Effector memory CD4-positive, alpha-beta T cell (primary cell): Measurements from ENCODE around the gene CASP14.
"Not testable (repeated sequence)": the region's sequence is repeated elsewhere in the genome, so short reads cannot be mapped to it uniquely, and the experiment has no call there.

ENCODE experiments used
- DNase-seq, 3 donors: peaks; one replicate each; pipeline ENCODE4 v3.0.0-alpha.2; 2020
- H3K27ac ChIP-seq: 2 replicates; pipeline ENCODE4 v1.7.0; 2013; ENCODE audit warnings: mild to moderate bottlenecking, low read length, moderate library complexity; ENCODE audit not compliant: insufficient read depth, poor library complexity, severe bottlenecking
- H3K27me3 ChIP-seq: replicated peaks from 2 replicates; pipeline ENCODE4 v1.7.0; 2013; ENCODE audit warnings: mild to moderate bottlenecking, low read length; ENCODE audit not compliant: insufficient read depth, control insufficient read depth, poor library complexity, severe bottlenecking
- H3K36me3 ChIP-seq: 2 replicates; pipeline ENCODE4 v1.7.0; 2013; ENCODE audit warnings: mild to moderate bottlenecking, low read length, moderate library complexity; ENCODE audit not compliant: control insufficient read depth, insufficient read depth
- H3K4me1 ChIP-seq: 2 replicates; pipeline ENCODE4 v1.7.0; 2013; ENCODE audit warnings: low read length, mild to moderate bottlenecking; ENCODE audit not compliant: control insufficient read depth, insufficient read depth, poor library complexity, severe bottlenecking
- H3K4me3 ChIP-seq: 2 replicates; pipeline ENCODE4 v1.7.0; 2013; ENCODE audit warnings: low read length, low read depth, mild to moderate bottlenecking; ENCODE audit not compliant: insufficient read depth, poor library complexity, severe bottlenecking
- H3K9me3 ChIP-seq: 2 replicates; pipeline ENCODE4 v1.7.0; 2013; ENCODE audit warnings: mild to moderate bottlenecking, low read length, moderate library complexity; ENCODE audit not compliant: control insufficient read depth

The CASP14 gene

DNA sequence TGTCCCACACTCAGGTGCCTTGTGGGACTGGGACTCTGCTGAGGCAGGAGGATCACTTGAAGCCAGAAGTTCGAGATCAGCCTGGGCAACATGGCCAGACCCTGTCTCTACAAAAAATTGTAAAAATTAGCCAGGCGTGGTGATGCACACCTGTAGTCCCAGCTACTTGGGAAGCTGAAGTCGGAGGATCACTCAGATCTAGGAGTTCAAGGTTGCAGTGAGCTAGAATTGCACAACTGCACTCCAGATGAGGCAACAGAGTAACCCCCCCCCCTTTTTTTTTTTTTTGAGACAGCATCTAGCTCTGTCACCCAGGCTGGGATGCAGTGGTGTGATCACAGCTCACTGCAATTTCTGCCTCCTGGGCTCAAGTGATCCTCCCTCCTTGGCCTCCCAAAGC is 46.9 kb downstream of the CASP14 start:
- Histone ChIP-seq H3K27me3 (no peaks in the 10 kb centered on the region), H3K36me3 (no peaks in the 10 kb centered on the region), H3K9me3 (no peaks in the 10 kb centered on the region), H3K4me3 (no peak overlapping the region), H3K4me1 (no peaks in the 10 kb centered on the region), H3K27ac (no peak overlapping the region)
- no peak for DNase-seq

DNA sequence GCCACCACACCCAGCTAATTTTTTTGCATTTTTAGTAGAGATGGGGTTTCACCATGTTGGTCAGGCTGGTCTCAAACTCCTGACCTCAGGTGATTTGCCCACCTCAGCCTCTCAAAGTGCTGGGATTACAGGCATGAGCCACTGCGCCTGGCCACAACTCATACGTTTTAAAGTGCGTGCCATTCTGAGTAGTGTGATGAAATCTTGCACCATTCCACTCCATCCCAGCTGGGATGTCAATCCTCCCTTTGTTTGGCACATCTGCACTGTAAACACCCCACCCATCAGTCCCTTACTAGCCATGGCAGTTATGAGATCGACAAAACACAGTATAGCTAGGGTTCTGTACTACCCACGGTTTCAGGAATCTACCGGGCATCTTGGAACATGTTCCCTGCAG is 48.7 kb downstream of the CASP14 start:
- not testable (repeated sequence) for H3K4me1 ChIP-seq, H3K27me3 ChIP-seq, H3K36me3 ChIP-seq, H3K4me3 ChIP-seq, DNase-seq, H3K9me3 ChIP-seq, H3K27ac ChIP-seq

DNA sequence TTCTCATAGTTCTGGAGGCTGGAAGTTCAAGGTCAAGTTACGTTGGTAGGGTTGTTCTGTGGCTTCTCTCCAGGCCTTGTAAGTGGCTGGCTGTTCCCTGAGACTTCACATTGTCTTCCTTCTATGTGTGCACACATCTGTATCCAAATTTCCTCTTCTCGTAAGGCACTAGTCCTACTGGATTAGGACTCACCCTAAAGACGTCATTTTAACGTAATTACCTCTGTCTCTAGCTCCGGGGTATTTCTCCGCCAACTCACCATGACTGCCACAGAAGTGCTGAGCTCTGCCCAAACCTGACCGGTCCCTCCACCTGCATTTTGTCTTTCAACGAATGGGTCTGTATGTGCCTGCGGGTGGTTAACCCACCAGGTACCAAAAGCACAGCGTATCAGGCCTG is 49.2 kb downstream of the CASP14 start:
- DNase-seq: no peak
- Histone ChIP-seq H3K27ac (no peak overlapping the region), H3K4me1 (no peaks in the 10 kb centered on the region), H3K27me3 (no peaks in the 10 kb centered on the region), H3K4me3 (no peak overlapping the region), H3K9me3 (no peaks in the 10 kb centered on the region), H3K36me3 (no peaks in the 10 kb centered on the region)

DNA sequence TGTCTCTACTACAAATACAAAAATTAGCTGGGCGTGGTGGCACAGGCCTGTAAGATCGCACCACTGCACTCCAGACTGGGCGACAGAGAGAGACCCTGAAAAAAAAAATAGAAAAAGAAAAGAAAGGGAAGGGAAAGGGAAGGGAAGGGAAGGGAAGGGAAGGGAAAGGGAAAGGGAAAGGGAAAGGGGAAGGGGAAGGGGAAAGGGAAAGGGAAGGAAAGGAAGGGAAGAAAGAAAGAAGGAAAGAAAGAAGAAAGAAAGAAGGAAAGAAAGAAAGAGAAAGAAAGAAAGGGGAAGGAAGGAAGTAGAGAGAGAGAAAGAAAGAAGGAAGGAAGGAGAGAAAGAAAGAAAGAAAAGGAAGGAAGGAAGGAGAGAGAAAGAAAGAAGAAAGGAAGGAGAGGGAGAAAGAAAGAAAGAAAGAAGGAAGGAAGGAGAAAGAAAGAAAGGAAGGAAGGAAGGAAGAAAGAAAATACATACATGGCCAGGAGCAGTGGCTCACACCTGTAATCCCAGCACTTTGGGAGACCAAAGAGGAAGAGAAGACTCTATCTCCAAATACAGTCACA is 49.8 kb downstream of the CASP14 start:
- peaks cover under 1% of the 10 kb centered on the region for H3K9me3 ChIP-seq
- H3K27ac ChIP-seq: no peak overlapping the region
- H3K27me3 ChIP-seq: no peaks in the 10 kb centered on the region
- no peak overlapping the region for H3K4me3 ChIP-seq
- no peaks in the 10 kb centered on the region for H3K36me3 ChIP-seq
- no peaks in the 10 kb centered on the region for H3K4me1 ChIP-seq
- DNase-seq: no peak

DNA sequence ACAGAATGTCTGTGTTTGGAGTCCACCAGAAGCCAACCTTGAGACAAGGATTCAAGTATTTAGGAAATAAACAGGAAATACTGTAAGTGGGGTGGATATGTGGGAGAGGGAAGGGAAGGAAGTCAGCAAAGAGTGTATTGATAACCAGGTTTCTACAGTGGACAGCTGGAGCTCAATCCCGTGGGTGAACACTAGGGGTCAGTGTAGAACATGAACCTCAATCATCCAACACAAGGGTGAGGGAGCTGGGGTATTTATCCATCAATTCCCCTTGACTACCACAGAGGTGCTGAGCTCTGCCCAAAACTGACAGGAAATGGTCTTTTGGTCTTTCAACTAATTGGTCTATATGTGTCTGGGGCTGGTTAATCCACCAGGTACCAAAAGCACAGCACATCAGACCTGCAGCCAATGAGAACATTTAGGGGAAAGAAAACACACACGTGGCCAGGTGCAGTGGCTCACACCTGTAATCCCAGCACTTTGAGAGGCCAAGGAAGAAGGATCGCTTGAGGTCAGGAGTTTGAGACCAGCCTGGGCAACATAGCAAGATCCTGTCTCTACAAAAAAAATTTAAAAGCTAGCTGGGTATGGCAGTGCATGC is 52.3 kb downstream of the CASP14 start:
- H3K9me3 ChIP-seq: peaks cover 6% of the 10 kb centered on the region
- no peaks in the 10 kb centered on the region for H3K4me1 ChIP-seq
- no peak overlapping the region for H3K4me3 ChIP-seq
- no peaks in the 10 kb centered on the region for H3K27me3 ChIP-seq
- DNase-seq: peak in 1 of 3 donors; percentile 24
- H3K27ac ChIP-seq: no peak overlapping the region
- H3K36me3 ChIP-seq: no peaks in the 10 kb centered on the region

DNA sequence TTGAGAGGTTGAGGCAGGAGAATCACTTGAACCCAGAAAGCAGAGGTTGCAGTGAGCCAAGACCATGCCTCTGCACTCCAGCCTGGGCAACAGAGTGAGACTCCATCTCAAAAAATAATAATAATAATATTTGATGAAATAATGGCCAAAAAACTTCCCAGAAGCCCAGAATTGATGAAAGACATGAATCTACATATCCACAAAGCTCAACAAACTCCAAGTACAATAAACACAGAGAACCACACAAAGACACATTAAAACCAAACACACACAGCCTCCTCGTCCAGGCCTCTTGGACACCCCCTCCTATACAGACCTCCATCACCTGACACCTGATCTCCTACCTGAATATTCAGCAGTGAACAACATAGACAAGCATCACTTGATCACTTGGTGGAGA is 54.7 kb downstream of the CASP14 start:
- H3K27me3 ChIP-seq: no peaks in the 10 kb centered on the region
- no peak for DNase-seq
- H3K4me3 ChIP-seq: no peak overlapping the region
- H3K27ac ChIP-seq: no peak overlapping the region
- H3K9me3 ChIP-seq: peaks cover 6% of the 10 kb centered on the region
- H3K36me3 ChIP-seq: no peaks in the 10 kb centered on the region
- H3K4me1 ChIP-seq: peaks cover 8% of the 10 kb centered on the region

DNA sequence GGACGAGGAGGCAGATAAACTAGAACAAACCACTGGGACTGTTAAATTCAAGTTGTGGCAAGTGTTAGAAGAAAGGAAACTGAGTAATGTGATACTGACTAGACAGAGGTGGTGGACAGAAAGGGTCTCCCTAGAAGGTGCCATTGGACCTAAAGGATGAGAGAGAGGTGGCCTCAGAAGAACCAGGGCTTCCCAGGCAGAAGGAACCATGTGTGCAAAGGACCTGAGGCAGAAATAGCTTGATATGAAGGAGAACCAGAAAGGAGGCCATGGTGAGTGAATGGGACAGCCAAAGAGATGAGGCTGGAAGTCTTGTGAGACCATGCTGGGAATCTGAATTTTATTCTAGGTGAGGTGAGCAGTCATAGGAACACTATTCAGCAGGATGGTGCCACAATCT is 55.1 kb downstream of the CASP14 start:
- Histone ChIP-seq H3K36me3 (no peaks in the 10 kb centered on the region), H3K4me3 (no peak overlapping the region), H3K4me1 (peaks cover 8% of the 10 kb centered on the region), H3K27me3 (no peaks in the 10 kb centered on the region), H3K9me3 (peaks cover 6% of the 10 kb centered on the region), H3K27ac (no peak overlapping the region)
- DNase-seq: no peak

DNA sequence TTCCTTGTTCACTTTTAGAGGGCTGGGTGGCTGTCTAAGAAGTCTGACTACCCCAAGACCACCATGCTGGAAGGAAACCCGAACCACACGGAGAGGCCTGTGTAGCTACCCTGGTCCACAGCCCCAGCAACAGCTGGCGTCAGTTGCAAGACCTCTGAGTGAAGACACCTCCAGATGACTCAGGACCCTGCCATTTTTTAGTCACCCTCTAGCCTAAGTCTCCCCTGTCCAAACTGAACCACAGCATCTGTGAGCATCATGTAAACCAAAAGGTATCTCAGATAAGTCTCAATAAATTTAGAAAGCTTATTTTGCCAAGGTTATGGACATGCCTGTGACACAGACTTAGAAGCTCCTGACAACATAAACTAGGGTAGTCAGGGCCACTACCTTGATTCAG is 55.8 kb downstream of the CASP14 start:
- H3K9me3 ChIP-seq: peaks cover 6% of the 10 kb centered on the region
- H3K36me3 ChIP-seq: no peaks in the 10 kb centered on the region
- H3K4me1 ChIP-seq: peaks cover 8% of the 10 kb centered on the region
- H3K27me3 ChIP-seq: no peaks in the 10 kb centered on the region
- H3K27ac ChIP-seq: no peak overlapping the region
- DNase-seq: no peak
- H3K4me3 ChIP-seq: no peak overlapping the region

DNA sequence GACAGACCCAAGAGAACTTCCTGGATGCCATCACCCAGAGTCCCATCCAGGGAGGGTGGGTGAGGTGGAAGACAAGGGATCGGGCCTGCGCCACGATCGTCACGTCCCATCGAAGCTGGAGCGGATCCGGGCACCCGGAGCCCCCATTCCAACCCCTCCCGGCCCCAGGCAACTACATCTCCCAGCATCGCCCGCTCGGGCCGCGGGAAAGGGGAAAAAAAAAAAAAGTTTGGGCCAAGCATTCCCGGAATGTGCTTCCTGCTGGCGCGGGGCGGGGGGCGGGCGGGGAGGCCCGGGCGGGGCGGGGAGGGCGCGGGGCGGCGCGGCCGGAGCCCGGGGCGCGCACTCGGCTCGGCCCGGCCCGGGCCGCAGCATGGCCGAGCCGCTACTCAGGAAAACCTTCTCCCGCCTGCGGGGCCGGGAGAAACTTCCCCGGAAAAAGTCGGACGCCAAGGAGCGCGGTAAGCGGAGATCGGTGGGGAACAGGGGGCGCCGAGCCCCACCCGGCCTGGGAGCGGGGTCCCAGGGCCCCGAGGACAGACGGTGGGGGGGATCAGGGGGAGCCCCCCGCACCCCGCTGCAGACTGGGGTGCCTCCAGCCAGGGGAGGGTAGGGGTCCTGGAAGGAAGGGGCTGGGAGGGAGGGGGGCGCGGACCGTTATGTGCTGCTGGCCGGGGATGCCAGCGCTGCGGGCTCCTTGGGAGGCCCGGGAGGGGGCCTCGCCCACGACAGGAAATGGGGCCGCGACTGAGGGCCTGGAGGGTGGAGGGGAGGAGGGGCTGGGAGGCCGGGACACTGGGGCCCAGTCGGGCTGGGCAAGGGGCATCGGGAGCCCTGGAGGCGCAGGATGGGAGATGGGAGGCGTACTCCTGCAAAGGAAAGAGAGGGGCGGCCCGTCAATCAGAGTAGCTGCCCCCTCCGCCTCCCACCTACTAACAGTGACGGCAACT is 58.1 kb downstream of the CASP14 start, which contains the start of gene SYDE1:
Gene SYDE1, plus strand, starts transcription at position 341 of the 950 bp plus-strand sequence. Its CDS starts 33 bp downstream, at position 374.
- Histone ChIP-seq H3K4me1 (peaks cover 8% of the 10 kb centered on the region), H3K4me3 (peak within 1 kb of the TSS; percentile 17), H3K27me3 (no peaks in the 10 kb centered on the region), H3K27ac (no peak within 1 kb of the TSS), H3K9me3 (peaks cover 6% of the 10 kb centered on the region), H3K36me3 (no peaks in the 10 kb centered on the region)
- no peak for DNase-seq
